Activated CD8-positive, alpha-beta T cell treated with anti-CD3 and anti-CD28 coated beads for 36 hours (primary cell): ENCODE data around the gene PTGER4. TPM values are rescaled to one million over a fixed set of nuclear protein-coding genes. Genes with fewer than 3 reads are reported as not detected.

ENCODE experiments used
- ATAC-seq: fragments of 200-7000 bp; cut with Tn5 transposase; one replicate; pipeline ENCODE4 v1.10.0; 2021; ENCODE audit warnings: mild to moderate bottlenecking, moderate library complexity
- CTCF ChIA-PET: fragments of 350-600 bp; sonication (Branson Sonifier 250); formaldehyde crosslinking; loops from one replicate; lab custom pipeline; 2021; ENCODE audit warnings: antibody characterized with exemption; lab: Charles Lee
- POLR2A ChIA-PET: fragments of 350-600 bp; sonication (Branson Sonifier 250); formaldehyde crosslinking; loops from one replicate; lab custom pipeline; 2021; ENCODE audit warnings: antibody characterized with exemption; lab: Charles Lee
- DNase-seq: peaks from one replicate; pipeline ENCODE4 v3.0.0-alpha.2; 2020
- H3K27ac Mint-ChIP-seq: one replicate; pipeline ENCODE4 v1.8.0; 2021; ENCODE audit warnings: mild to moderate bottlenecking, mixed read lengths
- H3K27me3 Mint-ChIP-seq: one replicate; pipeline ENCODE4 v1.8.0; 2021; ENCODE audit warnings: mixed read lengths
- H3K36me3 Mint-ChIP-seq: one replicate; pipeline ENCODE4 v1.8.0; 2021; ENCODE audit warnings: low read depth, mixed read lengths
- H3K4me1 Mint-ChIP-seq: one replicate; pipeline ENCODE4 v1.8.0; 2021; ENCODE audit warnings: low read depth, mixed read lengths
- H3K4me3 Mint-ChIP-seq: one replicate; pipeline ENCODE4 v1.8.0; 2021; ENCODE audit warnings: mild to moderate bottlenecking, moderate library complexity, mixed read lengths
- H3K9me3 Mint-ChIP-seq: one replicate; pipeline ENCODE4 v1.8.0; 2021; ENCODE audit warnings: mixed read lengths
- intact Hi-C: fragments of 100-400 bp; cut with micrococcal nuclease; formaldehyde crosslinking; loops from one replicate; pipeline ENCODE4 v1.10.0; 2022
- total RNA-seq, 2 experiments: library from RNA; stranded (reverse); gene quantifications; one replicate each; pipeline ENCODE4 v1.2.3, GENCODE V29; 2021
- TF ChIP-seq, protein P1 (sequence below): fragments of 200-600 bp; IDR thresholded peaks from one replicate; pipeline ENCODE4 v1.8.0; 2022; ENCODE audit warnings: antibody characterized with exemption, mild to moderate bottlenecking

Gene PTGER4
- total RNA-seq, 2 experiments from 2014 or later = 62.8 to 62.9 TPM

DNA sequence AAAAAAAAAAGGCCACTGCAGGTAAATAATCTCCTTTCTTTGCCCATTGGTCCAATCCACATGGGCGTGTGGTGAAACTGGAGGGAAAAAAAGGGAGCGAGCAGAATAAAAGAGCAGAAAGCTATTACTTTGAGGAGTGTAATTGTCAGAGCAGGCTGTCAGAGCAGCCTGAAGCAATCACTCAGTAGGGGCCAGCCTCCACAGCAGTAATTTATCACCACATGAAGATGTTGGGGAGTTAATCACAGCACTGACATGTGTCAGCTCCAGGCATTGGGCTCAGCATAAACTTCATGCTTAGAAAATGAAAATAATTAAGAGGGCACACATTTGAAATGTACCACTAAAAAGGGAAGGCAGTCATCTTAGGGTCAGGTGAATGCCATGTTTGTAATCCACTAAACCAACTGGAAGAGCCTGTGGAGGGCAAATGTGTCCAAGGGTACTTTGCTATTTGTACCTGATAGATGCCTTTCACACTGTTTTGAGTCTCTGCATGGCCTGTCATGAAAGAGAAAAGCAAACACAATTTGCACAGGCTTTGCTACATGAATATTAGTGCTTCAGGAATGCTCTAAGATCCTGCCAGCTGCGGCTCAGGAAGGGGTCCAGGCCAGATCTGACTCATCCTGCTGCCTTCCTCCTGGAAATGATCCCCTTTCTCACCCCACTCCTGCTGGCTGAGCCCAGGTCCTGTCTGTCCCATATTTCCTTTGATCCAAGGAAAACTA is 2.9 kb upstream of the PTGER4 start:
- DNase-seq (peak; percentile 43), ATAC-seq (no peak)
- peak overlapping the region; percentile 94 for H3K27ac Mint-ChIP-seq
- intact Hi-C loops = loop anchor here (5.0 kb wide), 1 partner anchor 239 kb away; no protein-coding TSS in a partner anchor
- H3K36me3 Mint-ChIP-seq = peaks cover 21% of the 10 kb centered on the region
- peak overlapping the region; percentile 99 for H3K4me3 Mint-ChIP-seq
- no peaks in the 10 kb centered on the region for H3K9me3 Mint-ChIP-seq
- H3K4me1 Mint-ChIP-seq = peaks cover 52% of the 10 kb centered on the region
- no peaks in the 10 kb centered on the region for H3K27me3 Mint-ChIP-seq
- ChIA-PET CTCF (interaction anchor here (1.1 to 1.9 kb wide), 5 partner anchors 9 to 186 kb away, joined by 3 to 6 read pairs (median 5); no protein-coding TSS in a partner anchor), POLR2A (interaction anchor here (0.7 to 1.3 kb wide), 9 partner anchors 24 to 400 kb away, joined by 3 to 5 read pairs (median 3); no protein-coding TSS in a partner anchor)
- TF ChIP-seq, protein P1, sequence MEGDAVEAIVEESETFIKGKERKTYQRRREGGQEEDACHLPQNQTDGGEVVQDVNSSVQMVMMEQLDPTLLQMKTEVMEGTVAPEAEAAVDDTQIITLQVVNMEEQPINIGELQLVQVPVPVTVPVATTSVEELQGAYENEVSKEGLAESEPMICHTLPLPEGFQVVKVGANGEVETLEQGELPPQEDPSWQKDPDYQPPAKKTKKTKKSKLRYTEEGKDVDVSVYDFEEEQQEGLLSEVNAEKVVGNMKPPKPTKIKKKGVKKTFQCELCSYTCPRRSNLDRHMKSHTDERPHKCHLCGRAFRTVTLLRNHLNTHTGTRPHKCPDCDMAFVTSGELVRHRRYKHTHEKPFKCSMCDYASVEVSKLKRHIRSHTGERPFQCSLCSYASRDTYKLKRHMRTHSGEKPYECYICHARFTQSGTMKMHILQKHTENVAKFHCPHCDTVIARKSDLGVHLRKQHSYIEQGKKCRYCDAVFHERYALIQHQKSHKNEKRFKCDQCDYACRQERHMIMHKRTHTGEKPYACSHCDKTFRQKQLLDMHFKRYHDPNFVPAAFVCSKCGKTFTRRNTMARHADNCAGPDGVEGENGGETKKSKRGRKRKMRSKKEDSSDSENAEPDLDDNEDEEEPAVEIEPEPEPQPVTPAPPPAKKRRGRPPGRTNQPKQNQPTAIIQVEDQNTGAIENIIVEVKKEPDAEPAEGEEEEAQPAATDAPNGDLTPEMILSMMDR = no peak

DNA sequence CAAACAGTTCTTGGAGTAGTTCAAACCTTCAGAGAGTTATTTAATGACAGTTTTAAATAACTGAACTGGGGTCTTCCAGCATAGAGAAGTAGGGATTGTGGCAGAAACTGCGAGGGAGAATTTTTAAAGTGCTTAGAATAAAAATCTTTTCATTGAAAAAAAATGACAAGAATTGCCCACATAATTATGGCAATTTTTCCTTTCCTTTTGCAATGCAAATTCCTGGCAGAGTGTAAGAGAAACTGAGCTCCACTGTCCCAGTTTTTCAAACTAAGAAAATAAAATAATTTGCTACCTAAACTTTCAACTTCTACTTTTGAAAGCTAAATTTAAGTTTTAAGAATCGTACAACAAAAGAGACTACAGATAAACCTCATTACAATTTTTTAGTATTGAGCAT is 2.3 kb upstream of the PTGER4 start:
- ChIA-PET POLR2A (interaction anchor here (0.9 to 1.3 kb wide), 4 partner anchors 25 to 269 kb away, joined by 3 to 5 read pairs (median 3); no protein-coding TSS in a partner anchor), CTCF (interaction anchor here (0.6 to 1.7 kb wide), 4 partner anchors 9 to 240 kb away, joined by 3 to 6 read pairs (median 3); no protein-coding TSS in a partner anchor)
- TF ChIP-seq, protein P1 = no peak
- peak overlapping the region; percentile 94 for H3K27ac Mint-ChIP-seq
- no peak for DNase-seq
- H3K36me3 Mint-ChIP-seq = peaks cover 28% of the 10 kb centered on the region
- H3K4me1 Mint-ChIP-seq = peaks cover 49% of the 10 kb centered on the region
- no peaks in the 10 kb centered on the region for H3K9me3 Mint-ChIP-seq
- ATAC-seq = no peak
- peak overlapping the region; percentile 99 for H3K4me3 Mint-ChIP-seq
- intact Hi-C loops = loop anchor here (5.0 kb wide), 1 partner anchor 240 kb away; no protein-coding TSS in a partner anchor
- H3K27me3 Mint-ChIP-seq = no peaks in the 10 kb centered on the region

DNA sequence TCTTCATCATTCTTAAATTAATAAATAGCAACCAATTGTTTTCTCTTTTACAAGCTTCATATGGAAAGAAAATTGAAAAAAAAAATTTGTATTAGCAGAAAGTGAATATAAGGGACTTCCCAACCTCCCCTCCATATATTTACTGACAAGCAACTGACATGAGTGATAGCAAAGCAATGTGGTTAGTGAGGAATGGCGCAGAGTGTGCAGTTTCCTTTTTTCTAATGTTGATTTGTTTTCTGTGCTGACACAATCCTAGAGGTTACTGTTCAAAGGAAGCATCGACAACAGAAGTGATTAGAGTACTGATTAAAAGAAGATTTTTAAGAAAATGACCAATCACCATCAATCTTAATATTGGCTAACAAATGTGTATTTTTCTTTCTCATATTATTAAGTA is 1.7 kb upstream of the PTGER4 start:
- Mint-ChIP-seq H3K27me3 (no peaks in the 10 kb centered on the region), H3K4me1 (peaks cover 43% of the 10 kb centered on the region), H3K36me3 (peaks cover 33% of the 10 kb centered on the region), H3K27ac (peak overlapping the region; percentile 98), H3K4me3 (peak overlapping the region; percentile 99), H3K9me3 (no peaks in the 10 kb centered on the region)
- POLR2A ChIA-PET = interaction anchor here (0.9 to 1.3 kb wide), 3 partner anchors 26 to 391 kb away, joined by 3 read pairs; no protein-coding TSS in a partner anchor
- ATAC-seq = no peak
- TF ChIP-seq, protein P1 = no peak
- CTCF ChIA-PET = interaction anchor here (0.6 to 1.2 kb wide), 3 partner anchors 12 to 241 kb away, joined by 3 read pairs; no protein-coding TSS in a partner anchor
- peak; percentile 47 for DNase-seq
- intact Hi-C loops = loop anchor here (2.0 to 5.0 kb wide), 3 partner anchors 187 to 267 kb away; no protein-coding TSS in a partner anchor

DNA sequence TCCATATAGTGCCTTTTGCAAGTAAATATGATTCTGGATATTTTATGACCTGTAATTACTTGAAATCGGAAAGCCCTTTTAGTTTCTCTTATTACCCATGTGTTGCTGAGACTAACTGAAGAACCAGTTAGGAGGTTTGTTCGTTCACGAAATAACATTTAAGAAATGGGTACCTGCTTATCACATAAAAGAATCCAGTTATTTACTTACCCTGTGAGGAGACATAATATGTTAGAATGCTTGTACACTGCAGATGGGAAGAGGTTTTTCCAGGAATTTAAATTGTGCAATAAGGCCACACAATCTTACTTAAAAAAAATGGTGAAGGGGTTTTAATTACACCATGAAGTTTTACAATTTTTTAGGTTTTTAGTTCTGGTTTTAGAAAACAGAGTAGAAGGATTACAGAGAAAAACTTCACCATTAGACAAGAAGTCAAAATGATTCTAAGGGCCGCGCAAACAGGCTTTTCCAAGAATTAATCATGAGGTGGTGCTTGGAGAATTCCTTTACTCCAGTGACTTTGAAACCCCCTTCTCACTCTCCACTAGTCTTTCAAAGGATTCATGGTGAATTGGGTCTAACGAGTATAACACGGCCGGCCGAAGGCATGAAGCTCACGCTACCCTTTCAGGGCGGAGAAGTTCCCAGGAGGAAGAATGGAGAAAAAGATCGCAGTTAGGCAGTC is 1.1 kb upstream of the PTGER4 start:
- peak overlapping the region; percentile 99 for H3K4me3 Mint-ChIP-seq

More for the DNA sequence above, 1.1 kb upstream of the PTGER4 start:
- Mint-ChIP-seq H3K27ac (peak overlapping the region; percentile 98), H3K27me3 (no peaks in the 10 kb centered on the region), H3K4me1 (peaks cover 37% of the 10 kb centered on the region), H3K36me3 (peaks cover 39% of the 10 kb centered on the region), H3K9me3 (no peaks in the 10 kb centered on the region)
- ChIA-PET POLR2A (interaction anchor here (0.6 to 4.7 kb wide), 9 partner anchors 11 to 454 kb away, joined by 3 to 45 read pairs (median 6); no protein-coding TSS in a partner anchor), CTCF (no interaction called here)
- DNase-seq (no peak), ATAC-seq (no peak)
- intact Hi-C loops = loop anchor here (1.0 to 5.0 kb wide), 4 partner anchors 100 to 268 kb away; no protein-coding TSS in a partner anchor
- TF ChIP-seq, protein P1 = no peak
